BLaER1 treated with 17β-estradiol and CSF1 and Interleukin-3, amounts not matched to agents 10 nM and 100 nM (cell line): ENCODE measurements around the gene APMAP.

Experiments
- H3K27ac ChIP-seq, 11 experiments: shearing (Covaris generic); formaldehyde crosslinking; 2 replicates each; pipeline ENCODE4 v1.8.1; 2022
- H3K27me3 ChIP-seq, 11 experiments: shearing (Covaris generic); formaldehyde crosslinking; 2 replicates each; pipeline ENCODE4 v1.8.1; 2022
- H3K36me3 ChIP-seq, 11 experiments: shearing (Covaris generic); formaldehyde crosslinking; 2 replicates each; pipeline ENCODE4 v1.8.1; 2022
- H3K4me1 ChIP-seq, 10 experiments: shearing (Covaris generic); formaldehyde crosslinking; 2 replicates each; pipeline ENCODE4 v1.8.1; 2022
- H3K4me2 ChIP-seq, 11 experiments: shearing (Covaris generic); formaldehyde crosslinking; 2 replicates each; pipeline ENCODE4 v1.8.1; 2022
- H3K4me3 ChIP-seq, 10 experiments: shearing (Covaris generic); formaldehyde crosslinking; 2 replicates each; pipeline ENCODE4 v1.8.1; 2022
- H3K9ac ChIP-seq, 11 experiments: shearing (Covaris generic); formaldehyde crosslinking; 2 replicates each; pipeline ENCODE4 v1.8.1; 2022
- H3K9me3 ChIP-seq, 11 experiments: shearing (Covaris generic); formaldehyde crosslinking; replicated peaks in 1 of 11; 2 replicates each; pipeline ENCODE4 v1.8.1; 2022
- H4K20me1 ChIP-seq, 11 experiments: shearing (Covaris generic); formaldehyde crosslinking; 2 replicates each; pipeline ENCODE4 v1.8.1; 2022
- Cebpa-rat ChIP-seq, 11 experiments: shearing (Covaris generic); IDR thresholded peaks; 2 replicates each; pipeline ENCODE4 v1.8.1; 2022

The APMAP gene

GRCh38 chr20:24991897-24992486 is 559 bp downstream of the APMAP start:
- Histone ChIP-seq H3K4me2 (peak overlapping the region; percentile 80 to 97 (median 94)), H3K9ac (peak overlapping the region; percentile 77 to 90 (median 88)), H3K27me3 (no peaks in the 10 kb centered on the region), H3K4me1 (peaks cover 59 to 87% (median 82%) of the 10 kb centered on the region in 10 experiments), H3K27ac (peak overlapping the region; percentile 82 to 91 (median 87)), H4K20me1 (peaks cover 4 to 49% (median 24%) of the 10 kb centered on the region in 11 experiments; a peak in 14 of 22 replicates), H3K36me3 (peaks cover 0 to 6% (median 0%) of the 10 kb centered on the region in 11 experiments; a peak in 1 of 22 replicates), H3K9me3 (no peaks in the 10 kb centered on the region), H3K4me3 (peak overlapping the region; percentile 80 to 98 (median 90))
- TF ChIP-seq Cebpa-rat (IDR thresholded peaks at IDR 0.05), result no peak

GRCh38 chr20:24990810-24991252 is 1.7 kb downstream of the APMAP start:
- peaks cover 69 to 92% (median 87%) of the 10 kb centered on the region in 10 experiments for H3K4me1 ChIP-seq
- H3K27me3 ChIP-seq, result no peaks in the 10 kb centered on the region
- H3K9ac ChIP-seq, result peak overlapping the region in 9 of 11 experiments; percentile 17 to 90 (median 87); a peak in 10 of 22 replicates
- TF ChIP-seq Cebpa-rat (IDR thresholded peaks at IDR 0.05), result no peak
- H3K27ac ChIP-seq, result 0 out of 22 replicates have a peak overlapping the region, but pooled peaks of 1 of the 11 experiments have one; percentile 19
- peaks cover 12 to 60% (median 34%) of the 10 kb centered on the region in 11 experiments; a peak in 18 of 22 replicates for H4K20me1 ChIP-seq
- H3K4me3 ChIP-seq, result peak overlapping the region; percentile 80 to 98 (median 90); a peak in 18 of 20 replicates
- peaks cover 0 to 10% (median 0%) of the 10 kb centered on the region in 11 experiments; a peak in 4 of 22 replicates for H3K36me3 ChIP-seq
- H3K4me2 ChIP-seq, result peak overlapping the region; percentile 80 to 97 (median 94)
- no peaks in the 10 kb centered on the region for H3K9me3 ChIP-seq

- Histone ChIP-seq H3K9ac (peak overlapping the region in 3 of 11 experiments; percentile 4 to 7 (median 6); a peak in 2 of 22 replicates), H3K36me3 (peaks cover 0 to 13% (median 1%) of the 10 kb centered on the region in 11 experiments; a peak in 11 of 22 replicates), H3K27ac (peak overlapping the region in 6 of 11 experiments; percentile 5 to 42 (median 16); a peak in 7 of 22 replicates), H3K4me2 (peak overlapping the region; percentile 43 to 95 (median 93)), H3K4me3 (peak overlapping the region in 1 of 10 experiments; percentile 3; a peak in 1 of 20 replicates), H3K9me3 (no peaks in the 10 kb centered on the region), H4K20me1 (peaks cover 22 to 77% (median 50%) of the 10 kb centered on the region in 11 experiments; a peak in 18 of 22 replicates), H3K27me3 (no peaks in the 10 kb centered on the region), H3K4me1 (peaks cover 77 to 86% (median 85%) of the 10 kb centered on the region in 10 experiments)
- peak in 3 of 11 experiments; percentile 16 to 61 (median 47); a peak in 4 of 22 replicates for TF ChIP-seq Cebpa-rat (IDR thresholded peaks at IDR 0.05)
These were observed 3.4 kb downstream of the APMAP start for GRCh38 chr20:24989162-24989561.

GRCh38 chr20:24987873-24988835 is 4.4 kb downstream of the APMAP start:
- Histone ChIP-seq H3K27ac (peak overlapping the region in 6 of 11 experiments; percentile 0 to 42 (median 8); a peak in 6 of 22 replicates), H3K36me3 (peaks cover 9 to 24% (median 11%) of the 10 kb centered on the region in 11 experiments; a peak in 20 of 22 replicates), H3K4me2 (peak overlapping the region; percentile 43 to 95 (median 93)), H3K9me3 (no peaks in the 10 kb centered on the region), H3K27me3 (no peaks in the 10 kb centered on the region), H3K9ac (peak overlapping the region in 2 of 11 experiments; percentile 4 to 6; a peak in 1 of 22 replicates), H3K4me1 (peaks cover 70 to 79% (median 75%) of the 10 kb centered on the region in 10 experiments), H4K20me1 (peaks cover 22 to 85% (median 56%) of the 10 kb centered on the region in 11 experiments; a peak in 18 of 22 replicates), H3K4me3 (no peak overlapping the region)
- no peak for TF ChIP-seq Cebpa-rat (IDR thresholded peaks at IDR 0.05)

GRCh38 chr20:24987244-24987643 is 5.3 kb downstream of the APMAP start:
- Histone ChIP-seq H3K4me1 (peaks cover 67 to 78% (median 73%) of the 10 kb centered on the region in 10 experiments), H3K4me3 (no peak overlapping the region), H3K4me2 (peak overlapping the region in 7 of 11 experiments; percentile 90 to 95 (median 94); a peak in 9 of 22 replicates), H4K20me1 (peaks cover 22 to 87% (median 56%) of the 10 kb centered on the region in 11 experiments; a peak in 18 of 22 replicates), H3K27ac (no peak overlapping the region), H3K9me3 (no peaks in the 10 kb centered on the region), H3K36me3 (peaks cover 16 to 33% (median 19%) of the 10 kb centered on the region in 11 experiments; a peak in 21 of 22 replicates), H3K27me3 (no peaks in the 10 kb centered on the region), H3K9ac (no peak overlapping the region)
- no peak for TF ChIP-seq Cebpa-rat (IDR thresholded peaks at IDR 0.05)

GRCh38 chr20:24986436-24987015 is 6.0 kb downstream of the APMAP start:
- Histone ChIP-seq H3K4me3 (no peak overlapping the region), H3K9ac (no peak overlapping the region), H3K4me1 (peaks cover 61 to 82% (median 72%) of the 10 kb centered on the region in 10 experiments), H4K20me1 (peaks cover 22 to 86% (median 56%) of the 10 kb centered on the region in 11 experiments; a peak in 18 of 22 replicates), H3K36me3 (peaks cover 16 to 40% (median 26%) of the 10 kb centered on the region in 11 experiments; a peak in 21 of 22 replicates), H3K9me3 (peaks cover 0 to 4% (median 0%) of the 10 kb centered on the region in 11 experiments; a peak in 1 of 22 replicates), H3K4me2 (peak overlapping the region; percentile 2 to 74 (median 53); a peak in 13 of 22 replicates), H3K27ac (no peak overlapping the region), H3K27me3 (no peaks in the 10 kb centered on the region)
- no peak for TF ChIP-seq Cebpa-rat (IDR thresholded peaks at IDR 0.05)

- H3K4me3 ChIP-seq, result no peak overlapping the region
- no peaks in the 10 kb centered on the region for H3K27me3 ChIP-seq
- H3K27ac ChIP-seq, result 0 out of 22 replicates have a peak overlapping the region, but pooled peaks of 1 of the 11 experiments have one; percentile 12
- H3K4me2 ChIP-seq, result peak overlapping the region; percentile 20 to 74 (median 53); a peak in 21 of 22 replicates
- peaks cover 22 to 47% (median 33%) of the 10 kb centered on the region in 11 experiments for H3K36me3 ChIP-seq
- peaks cover 54 to 81% (median 65%) of the 10 kb centered on the region in 10 experiments for H3K4me1 ChIP-seq
- H3K9ac ChIP-seq, result no peak overlapping the region
- TF ChIP-seq Cebpa-rat (IDR thresholded peaks at IDR 0.05), result no peak
- peaks cover 22 to 85% (median 55%) of the 10 kb centered on the region in 11 experiments; a peak in 18 of 22 replicates for H4K20me1 ChIP-seq
- peaks cover 0 to 11% (median 6%) of the 10 kb centered on the region in 11 experiments; a peak in 19 of 22 replicates for H3K9me3 ChIP-seq
These were observed 6.7 kb downstream of the APMAP start for GRCh38 chr20:24985802-24986201.
